ENCODE results near the gene TCF3.

DNA sequence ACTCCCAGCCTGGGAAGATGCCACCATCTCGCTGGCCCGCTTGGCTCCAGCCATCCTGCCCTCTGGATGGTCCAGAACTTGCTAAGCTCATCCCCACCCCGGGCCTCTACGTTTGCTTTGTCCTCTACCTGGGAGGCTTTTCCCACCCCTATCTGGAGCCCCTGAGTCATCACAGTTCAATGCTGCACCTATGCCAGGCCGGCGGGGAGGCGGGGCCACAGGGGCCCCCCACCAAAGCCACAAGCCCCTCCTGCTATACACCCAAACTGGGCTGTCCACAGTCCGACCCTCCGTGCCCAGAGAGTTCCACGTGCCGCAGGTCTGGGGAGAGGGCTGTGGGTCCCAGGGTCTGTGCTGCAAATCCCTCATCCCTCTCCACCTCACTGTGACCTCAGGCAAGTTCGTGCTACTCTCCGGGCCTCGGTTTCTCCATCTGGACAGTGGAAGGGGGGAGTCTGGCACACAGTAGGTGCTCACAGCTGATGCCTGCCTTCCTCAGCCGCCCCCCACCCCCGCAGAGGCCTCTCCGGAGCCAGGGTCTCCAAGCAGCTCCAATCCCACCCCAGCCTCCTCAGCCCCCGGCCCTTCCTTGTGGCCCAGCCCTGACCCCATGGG lies 1.9 kb upstream of the TCF3 start:
- TF ChIP-seq, protein P1, sequence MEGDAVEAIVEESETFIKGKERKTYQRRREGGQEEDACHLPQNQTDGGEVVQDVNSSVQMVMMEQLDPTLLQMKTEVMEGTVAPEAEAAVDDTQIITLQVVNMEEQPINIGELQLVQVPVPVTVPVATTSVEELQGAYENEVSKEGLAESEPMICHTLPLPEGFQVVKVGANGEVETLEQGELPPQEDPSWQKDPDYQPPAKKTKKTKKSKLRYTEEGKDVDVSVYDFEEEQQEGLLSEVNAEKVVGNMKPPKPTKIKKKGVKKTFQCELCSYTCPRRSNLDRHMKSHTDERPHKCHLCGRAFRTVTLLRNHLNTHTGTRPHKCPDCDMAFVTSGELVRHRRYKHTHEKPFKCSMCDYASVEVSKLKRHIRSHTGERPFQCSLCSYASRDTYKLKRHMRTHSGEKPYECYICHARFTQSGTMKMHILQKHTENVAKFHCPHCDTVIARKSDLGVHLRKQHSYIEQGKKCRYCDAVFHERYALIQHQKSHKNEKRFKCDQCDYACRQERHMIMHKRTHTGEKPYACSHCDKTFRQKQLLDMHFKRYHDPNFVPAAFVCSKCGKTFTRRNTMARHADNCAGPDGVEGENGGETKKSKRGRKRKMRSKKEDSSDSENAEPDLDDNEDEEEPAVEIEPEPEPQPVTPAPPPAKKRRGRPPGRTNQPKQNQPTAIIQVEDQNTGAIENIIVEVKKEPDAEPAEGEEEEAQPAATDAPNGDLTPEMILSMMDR (conservative IDR thresholded peaks at IDR 0.05; ENCODE audit: low read length): no peak
- TF ChIP-seq EZH2phosphoT487 (IDR thresholded peaks at IDR 0.05; ENCODE audit: borderline replicate concordance, low read depth, low read length): no peak
